ENCODE measurements around the gene RPL3.
A peak's percentile ranks its signal among the peaks of the same experiment; 100 is the strongest.

The RPL3 gene

GRCh38 chr22:39299829-39300178 is 19.6 kb downstream of the RPL3 start:
- peak; percentile 80 to 90 (median 87) for DNase-seq

GRCh38 chr22:39298241-39298987 is 21.0 kb downstream of the RPL3 start:
- no peak for DNase-seq

- no peak for DNase-seq
Observed at GRCh38 chr22:39297490-39298240, 21.8 kb downstream of the RPL3 start.

- DNase-seq, result no peak
Observed at GRCh38 chr22:39296981-39297489, 22.4 kb downstream of the RPL3 start.

- no peak for DNase-seq
Observed at GRCh38 chr22:39296535-39296934, 22.9 kb downstream of the RPL3 start.

GRCh38 chr22:39294571-39295468 is 24.6 kb downstream of the RPL3 start:
- DNase-seq, result no peak

- no peak for DNase-seq
Observed at GRCh38 chr22:39293766-39294368, 25.6 kb downstream of the RPL3 start.

- DNase-seq, result peak; percentile 97 to 99 (median 98)
Observed at GRCh38 chr22:39292561-39293074, 26.8 kb downstream of the RPL3 start.

GRCh38 chr22:39292031-39292462 is 27.4 kb downstream of the RPL3 start:
- no peak for DNase-seq

- DNase-seq, result no peak
Observed at GRCh38 chr22:39291523-39291922, 27.9 kb downstream of the RPL3 start.

- DNase-seq, result peak in 1 of 4 experiments; percentile 48
Observed at GRCh38 chr22:39290724-39291161, 28.7 kb downstream of the RPL3 start.

- no peak for DNase-seq
Observed at GRCh38 chr22:39289975-39290720, 29.3 kb downstream of the RPL3 start.

GRCh38 chr22:39289533-39289932 is 29.9 kb downstream of the RPL3 start:
- DNase-seq, result no peak

GRCh38 chr22:39288135-39288898 is 31.1 kb downstream of the RPL3 start:
- DNase-seq, result no peak

- peak; percentile 87 to 95 (median 92) for DNase-seq
Observed at GRCh38 chr22:39287076-39287725, 32.2 kb downstream of the RPL3 start.

GRCh38 chr22:39284983-39285382 is 34.4 kb downstream of the RPL3 start:
- DNase-seq, result no peak

- DNase-seq, result no peak
Observed at GRCh38 chr22:39284142-39284980, 35.1 kb downstream of the RPL3 start.

- DNase-seq, result peak; percentile 44 to 77 (median 66)
Observed at GRCh38 chr22:39283322-39284141, 35.9 kb downstream of the RPL3 start.
